Panc1 (cell line): Measurements from ENCODE around the gene GNS.

Experiments
- POLR2AphosphoS5 ChIP-seq: IDR thresholded peaks from 2 replicates; pipeline ENCODE4 v1.6.1; 2012; ENCODE audit warnings: mild to moderate bottlenecking, low read depth, low read length, moderate library complexity
- SIN3A ChIP-seq: IDR thresholded peaks from 2 replicates; pipeline ENCODE4 v1.6.1; 2012; ENCODE audit warnings: low read depth, mild to moderate bottlenecking, low read length, moderate library complexity, borderline replicate concordance; ENCODE audit not compliant: insufficient read depth
- TF ChIP-seq, protein P1 (sequence below): fragments of 450-650 bp; IDR thresholded peaks from 2 replicates; pipeline ENCODE4 v1.5.1; 2017; ENCODE audit warnings: mild to moderate bottlenecking

DNA sequence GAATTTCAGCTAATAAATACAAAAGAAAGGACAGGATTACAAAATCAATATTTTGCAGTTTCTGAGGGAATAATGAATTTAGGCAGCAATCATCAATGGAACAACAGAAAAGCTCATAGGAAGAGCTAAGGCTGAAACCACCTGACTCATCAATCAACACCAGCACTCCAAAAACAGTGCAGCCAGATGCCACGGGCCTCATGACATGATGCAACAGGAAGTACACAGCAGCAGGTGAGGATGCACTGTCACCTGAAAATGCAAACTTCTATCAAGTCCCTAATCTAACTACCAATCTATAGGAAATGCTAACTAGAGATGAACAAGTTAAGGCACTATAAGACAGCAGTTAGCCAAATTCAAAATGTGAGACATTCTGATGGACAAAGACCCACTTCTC lies 21.7 kb downstream of the GNS start:
- TF ChIP-seq, protein P1, sequence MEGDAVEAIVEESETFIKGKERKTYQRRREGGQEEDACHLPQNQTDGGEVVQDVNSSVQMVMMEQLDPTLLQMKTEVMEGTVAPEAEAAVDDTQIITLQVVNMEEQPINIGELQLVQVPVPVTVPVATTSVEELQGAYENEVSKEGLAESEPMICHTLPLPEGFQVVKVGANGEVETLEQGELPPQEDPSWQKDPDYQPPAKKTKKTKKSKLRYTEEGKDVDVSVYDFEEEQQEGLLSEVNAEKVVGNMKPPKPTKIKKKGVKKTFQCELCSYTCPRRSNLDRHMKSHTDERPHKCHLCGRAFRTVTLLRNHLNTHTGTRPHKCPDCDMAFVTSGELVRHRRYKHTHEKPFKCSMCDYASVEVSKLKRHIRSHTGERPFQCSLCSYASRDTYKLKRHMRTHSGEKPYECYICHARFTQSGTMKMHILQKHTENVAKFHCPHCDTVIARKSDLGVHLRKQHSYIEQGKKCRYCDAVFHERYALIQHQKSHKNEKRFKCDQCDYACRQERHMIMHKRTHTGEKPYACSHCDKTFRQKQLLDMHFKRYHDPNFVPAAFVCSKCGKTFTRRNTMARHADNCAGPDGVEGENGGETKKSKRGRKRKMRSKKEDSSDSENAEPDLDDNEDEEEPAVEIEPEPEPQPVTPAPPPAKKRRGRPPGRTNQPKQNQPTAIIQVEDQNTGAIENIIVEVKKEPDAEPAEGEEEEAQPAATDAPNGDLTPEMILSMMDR: no peak
- no peak for TF ChIP-seq SIN3A
- no peak for TF ChIP-seq POLR2AphosphoS5
